GM23338 (cell line): Measurements from ENCODE around the gene ZNF804B. TPM values are rescaled to one million over a fixed set of nuclear protein-coding genes. Genes with fewer than 3 reads are reported as not detected.

Experiments
- ATAC-seq: fragments of 200-7000 bp; cut with Tn5 transposase; 3 replicates; pipeline ENCODE4 v1.9.1; 2020
- DNase-seq: peaks from one replicate; pipeline ENCODE4 v3.0.0-alpha.2; 2015; ENCODE audit warnings: low spot score
- H2AFZ ChIP-seq: fragments of 200-600 bp; sonication (generic); 2 replicates; pipeline ENCODE4 v1.8.0; 2016; ENCODE audit warnings: antibody characterized with exemption, mild to moderate bottlenecking, moderate library complexity
- H3F3A ChIP-seq: fragments of 200-600 bp; sonication (generic); replicated peaks from 2 replicates; pipeline ENCODE4 v1.8.0; 2017; ENCODE audit warnings: antibody characterized with exemption, mixed run types, low read depth
- H3K27ac ChIP-seq: fragments of 200-600 bp; sonication (generic); 2 replicates; pipeline ENCODE4 v1.6.1; 2016; ENCODE audit warnings: low read depth
- H3K27me3 ChIP-seq: fragments of 200-600 bp; sonication (generic); 2 replicates; pipeline ENCODE4 v1.8.0; 2016; ENCODE audit warnings: mild to moderate bottlenecking, mixed run types, moderate library complexity; ENCODE audit not compliant: insufficient read depth
- H3K36me3 ChIP-seq: fragments of 200-600 bp; sonication (generic); 2 replicates; pipeline ENCODE4 v1.8.0; 2016; ENCODE audit warnings: mild to moderate bottlenecking; ENCODE audit not compliant: insufficient read depth
- H3K4me1 ChIP-seq: fragments of 200-600 bp; sonication (generic); 2 replicates; pipeline ENCODE4 v1.8.0; 2016; ENCODE audit warnings: mild to moderate bottlenecking, moderate library complexity; ENCODE audit not compliant: insufficient read depth
- H3K4me2 ChIP-seq: fragments of 200-600 bp; sonication (generic); 2 replicates; pipeline ENCODE4 v1.7.1; 2017; ENCODE audit warnings: mixed run types
- H3K4me3 ChIP-seq: fragments of 200-600 bp; sonication (generic); 2 replicates; pipeline ENCODE4 v1.6.1; 2016; ENCODE audit warnings: mixed run types
- H3K79me2 ChIP-seq: fragments of 200-600 bp; sonication (generic); replicated peaks from 2 replicates; pipeline ENCODE4 v1.8.0; 2017; ENCODE audit warnings: mild to moderate bottlenecking; ENCODE audit not compliant: insufficient read depth
- H3K9me2 ChIP-seq: fragments of 200-600 bp; sonication (generic); 2 replicates; pipeline ENCODE4 v1.8.0; 2017; ENCODE audit not compliant: insufficient read depth
- H4K20me1 ChIP-seq: fragments of 200-600 bp; sonication (generic); replicated peaks from 2 replicates; pipeline ENCODE4 v1.8.0; 2017; ENCODE audit warnings: mild to moderate bottlenecking; ENCODE audit not compliant: insufficient read depth
- H3K27ac Mint-ChIP-seq: 2 replicates; pipeline ENCODE4 v1.8.0; 2020; ENCODE audit warnings: inconsistent platforms, mild to moderate bottlenecking, moderate library complexity, mixed read lengths
- H3K27me3 Mint-ChIP-seq: 3 replicates; pipeline ENCODE4 v1.8.0; 2022; ENCODE audit warnings: low read depth, mild to moderate bottlenecking, moderate library complexity, mixed read lengths, inconsistent platforms; ENCODE audit not compliant: insufficient read depth, poor library complexity
- H3K36me3 Mint-ChIP-seq: 3 replicates; pipeline ENCODE4 v1.8.0; 2021; ENCODE audit warnings: low read depth, mild to moderate bottlenecking, inconsistent platforms, moderate library complexity, mixed read lengths
- H3K4me1 Mint-ChIP-seq: 3 replicates; pipeline ENCODE4 v1.8.0; 2020; ENCODE audit warnings: mild to moderate bottlenecking, inconsistent platforms, mixed read lengths
- H3K4me3 Mint-ChIP-seq: 3 replicates; pipeline ENCODE4 v1.8.0; 2021; ENCODE audit warnings: moderate library complexity, mild to moderate bottlenecking, inconsistent platforms, mixed read lengths
- H3K9me3 Mint-ChIP-seq: 3 replicates; pipeline ENCODE4 v1.8.0; 2020; ENCODE audit warnings: moderate library complexity, mild to moderate bottlenecking, inconsistent platforms, mixed read lengths
- CREB1 ChIP-seq: fragments of 250-450 bp; sonication (Bioruptor Pico); IDR thresholded peaks from 2 replicates; pipeline ENCODE4 v1.5.0; 2020; ENCODE audit warnings: low read depth, mild to moderate bottlenecking, moderate library complexity
- EZH2 ChIP-seq: fragments of 200-600 bp; sonication (generic); IDR thresholded peaks from one replicate; pipeline ENCODE4 v1.8.0; 2017; ENCODE audit warnings: antibody characterized with exemption, mild to moderate bottlenecking, low read depth; ENCODE audit not compliant: unreplicated experiment
- EZH2phosphoT487 ChIP-seq: fragments of 200-600 bp; sonication (generic); IDR thresholded peaks from one replicate; pipeline ENCODE4 v1.8.1; 2018; ENCODE audit warnings: antibody characterized with exemption; ENCODE audit not compliant: unreplicated experiment
- JUNB ChIP-seq: IDR thresholded peaks from one replicate; pipeline ENCODE4 v1.6.1; 2016; ENCODE audit warnings: antibody characterized with exemption; ENCODE audit not compliant: unreplicated experiment
- NANOG ChIP-seq: IDR thresholded peaks from 2 replicates; pipeline ENCODE4 v1.6.1; 2016; ENCODE audit warnings: antibody characterized with exemption, borderline replicate concordance
- POLR2AphosphoS5 ChIP-seq: IDR thresholded peaks from 2 replicates; pipeline ENCODE4 v1.6.1; 2016; ENCODE audit warnings: antibody characterized with exemption, low read depth
- ZNF114 ChIP-seq: fragments of 250-450 bp; sonication (Bioruptor Pico); IDR thresholded peaks from 2 replicates; pipeline ENCODE4 v1.5.0; 2020; ENCODE audit warnings: mild to moderate bottlenecking, moderate library complexity
- ZNF331 ChIP-seq: fragments of 250-450 bp; sonication (Bioruptor Pico); IDR thresholded peaks from 2 replicates; pipeline ENCODE4 v1.5.0; 2020; ENCODE audit warnings: low read depth, mild to moderate bottlenecking, moderate library complexity
- polyA plus RNA-seq: library from polyadenylated mRNA; unstranded; fragments of >200 nt; fragmentation: Nextera tagmentation; extraction: Ambion mirVana; gene quantifications from 2 replicates; pipeline ENCODE4 v1.2.1, GENCODE V29; 2016
- total RNA-seq: library from RNA; depleted of rRNA; stranded (reverse); fragments of >200 nt; shearing (Covaris generic); gene quantifications from 2 replicates; pipeline ENCODE4 v1.2.3, GENCODE V29; 2014
- TF ChIP-seq, protein P1 (sequence below): IDR thresholded peaks from 2 replicates; pipeline ENCODE4 v1.6.1; 2016; ENCODE audit warnings: antibody characterized with exemption
- TF ChIP-seq, protein P2 (sequence below): fragments of 250-450 bp; sonication (Bioruptor Pico); IDR thresholded peaks from 2 replicates; pipeline ENCODE4 v1.5.0; 2020; ENCODE audit warnings: mild to moderate bottlenecking, moderate library complexity

ZNF804B gene
- total and polyA plus RNA-seq, 2 experiments from 2014 or later = not detected

DNA sequence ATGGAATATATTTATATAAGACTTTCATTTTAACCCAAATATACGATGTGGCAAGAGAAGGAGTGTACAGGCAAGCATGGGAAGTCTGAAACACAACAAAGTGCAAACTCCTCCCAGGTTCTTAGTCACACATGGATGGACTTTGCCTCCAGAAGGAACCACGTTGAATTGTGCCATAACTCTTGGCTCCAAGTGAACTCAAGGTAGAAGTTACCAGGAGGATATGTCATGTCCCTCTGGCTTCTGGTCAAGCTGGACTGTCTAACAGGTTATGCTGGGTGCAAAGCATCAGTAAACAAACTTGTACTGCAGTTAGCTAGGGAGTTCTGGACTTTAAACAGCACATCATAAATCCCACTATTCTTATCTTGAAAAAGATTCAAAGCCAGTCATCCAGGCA, 364.4 kb downstream of the ZNF804B start:
- ATAC-seq = no peak
- no peak for TF ChIP-seq ZNF114
- no peak for TF ChIP-seq EZH2phosphoT487
- TF ChIP-seq NANOG = no peak
- TF ChIP-seq CREB1 (CRISPR knock-in tag) = no peak
- TF ChIP-seq, protein P1, sequence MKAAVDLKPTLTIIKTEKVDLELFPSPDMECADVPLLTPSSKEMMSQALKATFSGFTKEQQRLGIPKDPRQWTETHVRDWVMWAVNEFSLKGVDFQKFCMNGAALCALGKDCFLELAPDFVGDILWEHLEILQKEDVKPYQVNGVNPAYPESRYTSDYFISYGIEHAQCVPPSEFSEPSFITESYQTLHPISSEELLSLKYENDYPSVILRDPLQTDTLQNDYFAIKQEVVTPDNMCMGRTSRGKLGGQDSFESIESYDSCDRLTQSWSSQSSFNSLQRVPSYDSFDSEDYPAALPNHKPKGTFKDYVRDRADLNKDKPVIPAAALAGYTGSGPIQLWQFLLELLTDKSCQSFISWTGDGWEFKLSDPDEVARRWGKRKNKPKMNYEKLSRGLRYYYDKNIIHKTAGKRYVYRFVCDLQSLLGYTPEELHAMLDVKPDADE = no peak
- no peak overlapping the region for H3K27ac Mint-ChIP-seq

DNA sequence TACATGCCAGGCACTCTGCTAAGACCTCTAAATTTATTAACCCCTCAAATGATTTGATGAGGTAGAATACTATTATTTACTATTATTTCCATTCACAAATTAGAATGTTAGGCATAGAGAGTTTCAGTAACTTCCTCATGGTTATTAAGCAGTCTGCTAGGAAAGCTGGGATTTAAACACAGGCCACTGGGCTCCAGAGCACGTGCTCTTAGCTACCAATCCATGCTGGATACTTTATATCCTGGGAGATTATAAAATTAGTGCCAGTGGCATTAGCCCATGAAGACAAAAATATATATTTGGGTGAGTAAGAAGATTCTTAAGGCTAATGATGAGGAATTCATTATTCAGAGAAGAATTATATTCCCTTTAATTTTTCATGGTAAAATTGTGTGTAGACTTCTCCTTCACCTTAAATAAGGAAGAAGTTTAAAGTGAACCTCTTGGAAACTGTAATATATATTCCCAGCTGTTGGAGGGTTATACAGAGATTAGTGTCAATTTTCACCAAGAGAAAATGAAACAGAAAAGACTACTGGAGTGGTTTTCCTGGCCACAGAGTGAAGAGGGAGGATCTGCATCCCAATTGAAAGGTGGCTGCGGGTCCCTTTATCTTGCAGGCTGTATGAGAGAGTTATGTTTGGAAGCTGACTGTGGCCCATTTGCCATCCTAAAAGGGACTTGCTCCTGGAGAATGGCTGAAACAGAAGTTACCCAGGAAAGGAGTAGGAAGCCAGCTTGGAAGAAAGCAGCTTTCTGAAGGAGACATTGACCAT, 370.3 kb downstream of the ZNF804B start:
- H3K27me3 ChIP-seq = no peaks in the 10 kb centered on the region
- peaks cover 8% of the 10 kb centered on the region; the same call in 1 of the 2 replicates for H3K4me1 ChIP-seq
- no peak for TF ChIP-seq POLR2AphosphoS5
- TF ChIP-seq, protein P2, sequence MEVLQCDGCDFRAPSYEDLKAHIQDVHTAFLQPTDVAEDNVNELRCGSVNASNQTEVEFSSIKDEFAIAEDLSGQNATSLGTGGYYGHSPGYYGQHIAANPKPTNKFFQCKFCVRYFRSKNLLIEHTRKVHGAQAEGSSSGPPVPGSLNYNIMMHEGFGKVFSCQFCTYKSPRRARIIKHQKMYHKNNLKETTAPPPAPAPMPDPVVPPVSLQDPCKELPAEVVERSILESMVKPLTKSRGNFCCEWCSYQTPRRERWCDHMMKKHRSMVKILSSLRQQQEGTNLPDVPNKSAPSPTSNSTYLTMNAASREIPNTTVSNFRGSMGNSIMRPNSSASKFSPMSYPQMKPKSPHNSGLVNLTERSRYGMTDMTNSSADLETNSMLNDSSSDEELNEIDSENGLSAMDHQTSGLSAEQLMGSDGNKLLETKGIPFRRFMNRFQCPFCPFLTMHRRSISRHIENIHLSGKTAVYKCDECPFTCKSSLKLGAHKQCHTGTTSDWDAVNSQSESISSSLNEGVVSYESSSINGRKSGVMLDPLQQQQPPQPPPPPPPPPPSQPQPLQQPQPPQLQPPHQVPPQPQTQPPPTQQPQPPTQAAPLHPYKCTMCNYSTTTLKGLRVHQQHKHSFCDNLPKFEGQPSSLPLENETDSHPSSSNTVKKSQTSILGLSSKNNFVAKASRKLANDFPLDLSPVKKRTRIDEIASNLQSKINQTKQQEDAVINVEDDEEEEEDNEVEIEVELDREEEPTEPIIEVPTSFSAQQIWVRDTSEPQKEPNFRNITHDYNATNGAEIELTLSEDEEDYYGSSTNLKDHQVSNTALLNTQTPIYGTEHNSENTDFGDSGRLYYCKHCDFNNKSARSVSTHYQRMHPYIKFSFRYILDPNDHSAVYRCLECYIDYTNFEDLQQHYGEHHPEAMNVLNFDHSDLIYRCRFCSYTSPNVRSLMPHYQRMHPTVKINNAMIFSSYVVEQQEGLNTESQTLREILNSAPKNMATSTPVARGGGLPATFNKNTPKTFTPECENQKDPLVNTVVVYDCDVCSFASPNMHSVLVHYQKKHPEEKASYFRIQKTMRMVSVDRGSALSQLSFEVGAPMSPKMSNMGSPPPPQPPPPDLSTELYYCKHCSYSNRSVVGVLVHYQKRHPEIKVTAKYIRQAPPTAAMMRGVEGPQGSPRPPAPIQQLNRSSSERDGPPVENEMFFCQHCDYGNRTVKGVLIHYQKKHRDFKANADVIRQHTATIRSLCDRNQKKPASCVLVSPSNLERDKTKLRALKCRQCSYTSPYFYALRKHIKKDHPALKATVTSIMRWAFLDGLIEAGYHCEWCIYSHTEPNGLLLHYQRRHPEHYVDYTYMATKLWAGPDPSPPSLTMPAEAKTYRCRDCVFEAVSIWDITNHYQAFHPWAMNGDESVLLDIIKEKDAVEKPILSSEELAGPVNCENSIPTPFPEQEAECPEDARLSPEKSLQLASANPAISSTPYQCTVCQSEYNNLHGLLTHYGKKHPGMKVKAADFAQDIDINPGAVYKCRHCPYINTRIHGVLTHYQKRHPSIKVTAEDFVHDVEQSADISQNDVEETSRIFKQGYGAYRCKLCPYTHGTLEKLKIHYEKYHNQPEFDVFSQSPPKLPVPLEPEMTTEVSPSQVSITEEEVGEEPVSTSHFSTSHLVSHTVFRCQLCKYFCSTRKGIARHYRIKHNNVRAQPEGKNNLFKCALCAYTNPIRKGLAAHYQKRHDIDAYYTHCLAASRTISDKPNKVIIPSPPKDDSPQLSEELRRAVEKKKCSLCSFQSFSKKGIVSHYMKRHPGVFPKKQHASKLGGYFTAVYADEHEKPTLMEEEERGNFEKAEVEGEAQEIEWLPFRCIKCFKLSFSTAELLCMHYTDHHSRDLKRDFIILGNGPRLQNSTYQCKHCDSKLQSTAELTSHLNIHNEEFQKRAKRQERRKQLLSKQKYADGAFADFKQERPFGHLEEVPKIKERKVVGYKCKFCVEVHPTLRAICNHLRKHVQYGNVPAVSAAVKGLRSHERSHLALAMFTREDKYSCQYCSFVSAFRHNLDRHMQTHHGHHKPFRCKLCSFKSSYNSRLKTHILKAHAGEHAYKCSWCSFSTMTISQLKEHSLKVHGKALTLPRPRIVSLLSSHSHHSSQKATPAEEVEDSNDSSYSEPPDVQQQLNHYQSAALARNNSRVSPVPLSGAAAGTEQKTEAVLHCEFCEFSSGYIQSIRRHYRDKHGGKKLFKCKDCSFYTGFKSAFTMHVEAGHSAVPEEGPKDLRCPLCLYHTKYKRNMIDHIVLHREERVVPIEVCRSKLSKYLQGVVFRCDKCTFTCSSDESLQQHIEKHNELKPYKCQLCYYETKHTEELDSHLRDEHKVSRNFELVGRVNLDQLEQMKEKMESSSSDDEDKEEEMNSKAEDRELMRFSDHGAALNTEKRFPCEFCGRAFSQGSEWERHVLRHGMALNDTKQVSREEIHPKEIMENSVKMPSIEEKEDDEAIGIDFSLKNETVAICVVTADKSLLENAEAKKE (CRISPR knock-in tag) = no peak
- TF ChIP-seq EZH2 = no peak
- TF ChIP-seq ZNF331 (CRISPR knock-in tag) = no peak
- TF ChIP-seq EZH2phosphoT487 = no peak
- TF ChIP-seq JUNB = no peak
- no peak for TF ChIP-seq CREB1 (CRISPR knock-in tag)

More for the DNA sequence above, 364.4 kb downstream of the ZNF804B start:
- no peaks in the 10 kb centered on the region; the same call in 2 of the 3 replicates for H3K36me3 Mint-ChIP-seq
- DNase-seq = no peak
- no peaks in the 10 kb centered on the region for H3K36me3 ChIP-seq
- peaks cover 8% of the 10 kb centered on the region; the same call in 1 of the 2 replicates for H3K4me1 ChIP-seq
- no peaks in the 10 kb centered on the region for H3K27me3 ChIP-seq
- H3K4me1 Mint-ChIP-seq = peaks cover 2% of the 10 kb centered on the region; the same call in 1 of the 3 replicates
- H3K4me2 ChIP-seq = no peak overlapping the region
- 0 out of 2 replicates have a peak, but pooled peaks cover 5% of the 10 kb centered on the region for H3K9me2 ChIP-seq
- H3K4me3 ChIP-seq = no peak overlapping the region
- no peaks in the 10 kb centered on the region for H3F3A ChIP-seq
- H3K79me2 ChIP-seq = no peaks in the 10 kb centered on the region
- no peak overlapping the region for H2AFZ ChIP-seq
- no peak overlapping the region for H3K4me3 Mint-ChIP-seq
- H4K20me1 ChIP-seq = no peaks in the 10 kb centered on the region
- peaks cover 4% of the 10 kb centered on the region; the same call in 1 of the 3 replicates for H3K9me3 Mint-ChIP-seq
- H3K27me3 Mint-ChIP-seq = no peaks in the 10 kb centered on the region
- no peak overlapping the region for H3K27ac ChIP-seq

More for the DNA sequence above, 370.3 kb downstream of the ZNF804B start:
- Histone ChIP-seq H3K36me3 (no peaks in the 10 kb centered on the region), H4K20me1 (no peaks in the 10 kb centered on the region), H3K4me3 (no peak overlapping the region), H3K27ac (no peak overlapping the region), H3F3A (no peaks in the 10 kb centered on the region), H3K4me2 (no peak overlapping the region), H2AFZ (peak overlapping the region; percentile 24; the same call in 1 of the 2 replicates), H3K79me2 (no peaks in the 10 kb centered on the region), H3K9me2 (no peaks in the 10 kb centered on the region)
- H3K4me3 Mint-ChIP-seq = no peak overlapping the region
- no peaks in the 10 kb centered on the region for H3K36me3 Mint-ChIP-seq
- no peaks in the 10 kb centered on the region for H3K27me3 Mint-ChIP-seq
- DNase-seq (no peak), ATAC-seq (no peak)
- no peak overlapping the region for H3K27ac Mint-ChIP-seq
- H3K4me1 Mint-ChIP-seq = peaks cover 7% of the 10 kb centered on the region
- H3K9me3 Mint-ChIP-seq = no peaks in the 10 kb centered on the region
